ENCODE results near the gene JRKL. TPM values are rescaled to one million over a fixed set of nuclear protein-coding genes. Genes with fewer than 3 reads are reported as not detected.

The JRKL gene
- 12.9 TPM for total RNA-seq

GRCh38 chr11:96389720-96390487 lies at the start of gene JRKL, which contains the start of gene CCDC82:
Gene JRKL, plus strand, starts transcription at chr11:96390013. Its CDS starts 637 bp downstream, at chr11:96390650.
Gene CCDC82, minus strand, starts transcription at chr11:96389912. Its CDS starts 5,165 bp downstream, at chr11:96384747.
- peak; percentile 95 for DNase-seq (ENCODE audit: low spot score)

- DNase-seq (ENCODE audit: low spot score) = no peak
Observed at GRCh38 chr11:96340555-96340885, 49.3 kb upstream of the JRKL start.

- DNase-seq (ENCODE audit: low spot score) = peak; percentile 44
Observed at GRCh38 chr11:96341211-96342013, 48.4 kb upstream of the JRKL start.

GRCh38 chr11:96342014-96342960 lies 47.5 kb upstream of the JRKL start:
- no peak for DNase-seq (ENCODE audit: low spot score)

- peak; percentile 94 for DNase-seq (ENCODE audit: low spot score)
Observed at GRCh38 chr11:96342961-96343711, 46.7 kb upstream of the JRKL start, which contains the start of gene MAML2. Gene MAML2, minus strand, starts transcription at chr11:96343195. Its CDS starts 1,300 bp downstream, at chr11:96341895.

- no peak for DNase-seq (ENCODE audit: low spot score)
Observed at GRCh38 chr11:96356848-96357247, 33.0 kb upstream of the JRKL start.

- DNase-seq (ENCODE audit: low spot score) = no peak
Observed at GRCh38 chr11:96357794-96358193, 32.0 kb upstream of the JRKL start.

GRCh38 chr11:96358321-96358720 lies 31.5 kb upstream of the JRKL start:
- no peak for DNase-seq (ENCODE audit: low spot score)

GRCh38 chr11:96361778-96362177 lies 28.0 kb upstream of the JRKL start:
- DNase-seq (ENCODE audit: low spot score) = no peak

- DNase-seq (ENCODE audit: low spot score) = no peak
Observed at GRCh38 chr11:96365493-96365892, 24.3 kb upstream of the JRKL start.

- DNase-seq (ENCODE audit: low spot score) = no peak
Observed at GRCh38 chr11:96366024-96366423, 23.8 kb upstream of the JRKL start.

- no peak for DNase-seq (ENCODE audit: low spot score)
Observed at GRCh38 chr11:96367342-96367741, 22.5 kb upstream of the JRKL start.

GRCh38 chr11:96373826-96374225 lies 16.0 kb upstream of the JRKL start:
- no peak for DNase-seq (ENCODE audit: low spot score)

GRCh38 chr11:96376796-96377195 lies 13.0 kb upstream of the JRKL start:
- DNase-seq (ENCODE audit: low spot score) = no peak

GRCh38 chr11:96384156-96384555 lies 5.7 kb upstream of the JRKL start:
- DNase-seq (ENCODE audit: low spot score) = no peak

GRCh38 chr11:96385187-96385586 lies 4.6 kb upstream of the JRKL start:
- no peak for DNase-seq (ENCODE audit: low spot score)

GRCh38 chr11:96388891-96389719 lies 708 bp upstream of the JRKL start:
- no peak for DNase-seq (ENCODE audit: low spot score)

GRCh38 chr11:96390488-96390792 lies 627 bp downstream of the JRKL start:
- DNase-seq (ENCODE audit: low spot score) = no peak

GRCh38 chr11:96391698-96392307 lies 2.0 kb downstream of the JRKL start:
- no peak for DNase-seq (ENCODE audit: low spot score)
